ENCODE data around the gene MYEF2.

The MYEF2 gene

DNA sequence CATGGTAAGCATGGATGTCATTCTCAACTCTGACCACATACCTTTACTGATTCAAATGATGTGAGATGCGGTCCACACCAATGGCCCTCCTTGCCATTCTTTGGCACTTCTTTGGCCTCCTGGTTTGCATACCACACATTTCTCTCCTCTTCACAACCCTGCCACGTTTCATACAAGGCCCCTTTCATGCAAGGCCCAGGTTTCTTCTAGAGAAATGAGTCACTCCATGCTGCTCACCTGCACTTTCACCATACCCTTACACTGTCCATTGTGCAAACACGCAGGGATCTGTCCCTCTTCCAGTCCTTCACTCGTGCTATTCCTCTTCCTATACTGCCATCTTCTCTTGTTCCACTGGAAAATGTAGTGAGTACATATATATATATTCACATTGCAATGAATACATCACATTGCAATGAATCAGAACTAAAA, 81.7 kb downstream of the MYEF2 start:
- DNase-seq: no peak
- intact Hi-C loops (cut with DNase I): no loop called here

DNA sequence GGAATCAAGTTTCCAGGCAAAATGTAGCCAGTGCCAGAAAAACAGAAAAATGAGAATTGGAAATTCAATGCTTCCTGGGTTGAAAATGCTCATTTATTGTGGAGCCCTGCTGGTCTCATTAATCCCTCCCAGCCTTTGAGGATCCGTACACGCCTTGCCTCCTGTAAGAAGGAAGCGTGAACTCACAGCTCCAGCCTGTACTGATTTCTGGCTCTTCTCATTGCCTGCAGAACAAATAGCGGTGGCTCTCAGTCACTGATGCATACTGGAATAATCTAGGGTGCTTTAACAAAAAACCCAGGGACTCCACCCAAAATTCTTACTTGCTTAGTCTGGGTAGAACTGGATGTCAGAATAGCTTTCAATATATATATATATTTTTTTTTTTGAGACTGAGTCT, 86.6 kb downstream of the MYEF2 start:
- DNase-seq: peak in 1 of 42 donors; percentile 14
- intact Hi-C loops (cut with DNase I): no loop called here

DNA sequence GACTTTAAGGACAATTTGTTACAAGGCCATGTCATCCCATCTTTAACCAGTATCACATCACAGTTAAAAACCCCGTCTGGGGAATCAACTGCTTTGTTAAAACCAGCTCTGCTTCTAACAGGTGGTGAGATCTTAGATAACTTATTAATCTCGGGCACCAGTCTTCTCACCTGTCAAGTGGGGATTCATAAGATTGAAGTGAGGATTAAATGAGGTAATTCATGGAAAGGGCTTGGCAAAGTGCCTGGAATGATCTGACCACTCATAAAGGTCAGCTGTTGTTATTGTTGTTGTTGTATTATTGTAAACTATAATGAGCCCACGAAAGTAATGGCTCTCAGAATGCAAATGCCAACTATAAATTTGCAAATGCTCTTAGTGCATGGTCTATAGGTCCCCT, 87.4 kb downstream of the MYEF2 start:
- no peak for DNase-seq
- intact Hi-C loops (cut with DNase I): no loop called here

DNA sequence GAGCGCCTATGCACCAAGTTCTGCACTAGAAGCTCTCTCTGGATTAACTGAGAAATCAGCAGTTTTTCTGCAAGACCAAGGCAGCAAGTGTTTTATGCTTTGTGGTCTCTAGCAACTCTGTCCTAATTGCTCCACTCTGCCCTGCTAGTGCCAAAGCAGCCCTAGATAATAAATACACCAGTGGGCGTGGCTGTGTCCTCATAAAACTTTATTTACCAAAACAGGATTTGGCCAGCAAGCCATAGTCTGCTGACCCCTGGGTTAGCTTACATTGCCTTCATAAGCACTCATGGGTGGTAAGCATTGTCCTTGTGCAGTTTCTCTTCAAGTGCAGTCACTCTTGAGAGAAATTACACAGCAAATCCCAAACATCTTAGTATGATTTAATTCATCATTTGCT, 88.0 kb downstream of the MYEF2 start:
- intact Hi-C loops (cut with DNase I): no loop called here
- DNase-seq: no peak

DNA sequence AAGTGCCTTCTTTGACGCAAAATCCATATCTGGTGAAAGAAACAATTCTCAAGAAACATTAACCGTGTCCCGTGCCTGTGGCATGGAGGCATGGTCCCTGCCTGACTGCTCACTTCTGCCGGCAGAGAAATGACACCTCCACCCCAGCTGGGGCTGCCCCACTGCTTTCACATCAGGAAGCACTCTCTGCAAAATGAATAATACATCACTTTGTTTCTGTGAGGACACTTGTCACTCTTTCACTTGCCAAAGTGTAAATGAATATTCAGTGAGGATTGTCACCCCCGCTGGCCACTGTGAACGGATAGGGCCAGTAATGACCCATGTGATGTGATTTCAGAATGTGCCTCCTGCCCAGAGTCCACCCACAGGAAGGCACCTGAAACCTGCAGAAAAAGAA, 88.4 kb downstream of the MYEF2 start:
- intact Hi-C loops (cut with DNase I): no loop called here
- DNase-seq: no peak

DNA sequence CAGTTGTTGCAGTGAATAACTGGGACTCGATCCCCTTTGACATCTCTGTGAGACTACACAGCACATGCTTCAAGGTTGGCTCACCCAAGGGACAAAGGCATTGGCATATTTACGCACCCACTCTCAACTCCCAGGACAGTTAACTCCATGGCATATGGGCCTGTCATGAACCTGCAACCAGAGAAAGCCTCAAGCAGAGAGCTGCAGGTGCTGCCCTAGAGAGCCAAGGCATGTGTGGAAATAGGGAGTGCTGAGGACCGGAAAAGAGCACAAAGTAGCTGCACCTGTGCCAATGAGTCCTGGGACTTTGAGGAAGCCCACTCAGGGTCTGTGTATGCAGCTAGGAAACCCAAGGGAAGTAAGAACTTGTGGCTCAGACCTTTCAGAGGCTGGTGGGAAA, 90.3 kb downstream of the MYEF2 start:
- no peak for DNase-seq
- intact Hi-C loops (cut with DNase I): no loop called here

DNA sequence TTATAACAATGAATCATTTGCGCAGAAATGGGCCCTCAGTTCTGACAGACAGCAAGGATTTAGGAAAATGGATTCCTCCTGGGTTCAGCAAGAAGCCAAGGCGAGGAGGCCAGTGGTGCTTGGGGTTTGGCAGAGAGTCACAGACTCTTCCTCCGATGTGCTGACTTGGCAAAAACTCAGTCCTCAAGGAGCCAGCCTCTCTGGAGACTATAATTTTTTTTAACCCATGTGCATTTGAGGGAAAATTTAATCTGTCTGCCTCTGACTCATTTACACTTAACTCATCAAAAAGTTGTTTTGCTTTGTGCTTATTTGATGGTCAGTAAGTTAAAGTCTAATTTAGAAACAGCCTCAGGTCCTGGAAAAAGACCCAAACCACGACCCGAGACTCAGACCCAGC, 91.5 kb downstream of the MYEF2 start:
- no peak for DNase-seq
- intact Hi-C loops (cut with DNase I): no loop called here

DNA sequence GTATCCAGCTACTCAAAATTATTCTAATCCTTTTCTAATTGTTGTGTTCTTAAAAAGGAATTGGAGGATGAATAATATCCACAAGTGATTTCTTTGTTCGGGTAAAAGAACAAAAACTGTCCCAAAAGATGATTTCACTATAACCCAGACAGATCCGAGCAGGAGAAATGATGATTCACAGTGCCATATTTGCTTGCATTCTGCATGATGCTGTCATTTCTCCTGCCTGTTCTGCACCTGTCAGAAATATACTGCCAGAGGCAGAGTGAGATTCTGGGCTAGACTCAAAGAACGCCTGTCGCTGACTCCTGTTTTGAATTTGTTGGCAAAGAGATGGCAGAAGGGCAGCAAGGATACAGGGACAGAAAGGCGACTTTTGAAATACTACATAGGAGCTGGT, 92.0 kb downstream of the MYEF2 start:
- intact Hi-C loops (cut with DNase I): no loop called here
- DNase-seq: no peak

DNA sequence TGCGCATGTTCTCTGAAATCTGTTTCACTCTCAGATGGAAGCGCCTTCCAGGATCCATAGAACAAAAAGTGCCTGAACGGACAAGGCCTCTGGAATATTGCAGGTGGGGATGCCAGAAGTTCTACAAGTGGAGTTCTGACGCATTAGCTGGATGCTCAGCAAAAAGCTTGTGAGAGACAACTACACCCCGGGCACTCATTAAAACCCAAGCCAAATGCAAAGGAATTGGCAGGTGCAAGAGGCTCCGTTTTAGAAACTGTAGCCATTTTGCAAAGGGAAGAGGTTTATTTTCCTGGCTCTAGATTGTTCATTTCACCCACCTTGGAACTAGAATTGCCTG, 92.5 kb downstream of the MYEF2 start:
- intact Hi-C loops (cut with DNase I): no loop called here
- peak in 1 of 42 donors; percentile 36 for DNase-seq

DNA sequence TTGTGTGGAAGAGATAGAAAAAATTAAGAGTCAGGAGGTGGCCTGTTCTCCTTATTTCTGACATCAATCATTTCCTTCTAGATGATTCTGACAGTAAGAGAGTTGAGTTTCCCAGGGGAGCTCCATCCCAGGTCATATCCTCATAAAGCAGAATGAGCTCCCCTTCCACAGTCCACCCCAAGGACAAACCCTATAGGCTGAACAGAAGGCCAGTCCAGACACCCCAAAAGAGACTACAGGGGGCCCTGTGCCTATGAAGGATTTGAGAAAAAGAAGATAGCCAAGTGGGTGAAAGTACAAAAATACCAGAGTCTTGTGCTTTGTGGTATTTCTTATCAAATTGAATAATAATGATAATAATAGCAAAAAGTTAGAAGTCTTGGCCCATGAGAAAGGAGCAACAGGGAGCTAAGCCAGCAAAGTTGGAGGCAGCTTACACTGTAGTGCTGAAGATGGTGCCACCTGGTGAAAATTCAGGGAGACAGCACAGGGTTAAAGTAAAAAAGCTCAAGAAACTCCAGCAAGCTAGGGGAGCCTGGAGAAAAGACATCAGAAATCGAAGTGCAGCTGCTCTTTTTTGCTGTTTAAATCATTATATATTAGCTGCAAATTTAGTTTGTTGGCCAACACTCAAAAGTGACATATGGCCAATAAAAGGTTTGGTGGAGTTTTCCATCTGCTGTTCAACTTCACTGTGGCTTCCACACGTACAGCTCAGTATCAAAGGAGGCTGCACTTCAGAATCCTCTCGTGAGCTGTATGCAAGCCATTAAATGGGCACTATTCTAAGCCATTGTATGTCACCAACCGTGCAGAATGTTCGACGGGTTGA, 93.1 kb downstream of the MYEF2 start:
- no peak for DNase-seq
- intact Hi-C loops (cut with DNase I): no loop called here

Data from head of caudate nucleus (tissue), 42 donors.